ENCODE data around the gene IQSEC2.

- TF ChIP-seq CTCF (IDR thresholded peaks at IDR 0.05; ENCODE audit: poor library complexity) (no peak), EZH2 (IDR thresholded peaks at IDR 0.05; ENCODE audit: borderline replicate concordance) (no peak)
These were observed 19.9 kb downstream of the IQSEC2 start for GRCh38 chrX:53261355-53261972.

Measured in hepatocyte (in vitro differentiated cells).